Measurements from ENCODE around the gene LIMCH1.

LIMCH1 gene

DNA sequence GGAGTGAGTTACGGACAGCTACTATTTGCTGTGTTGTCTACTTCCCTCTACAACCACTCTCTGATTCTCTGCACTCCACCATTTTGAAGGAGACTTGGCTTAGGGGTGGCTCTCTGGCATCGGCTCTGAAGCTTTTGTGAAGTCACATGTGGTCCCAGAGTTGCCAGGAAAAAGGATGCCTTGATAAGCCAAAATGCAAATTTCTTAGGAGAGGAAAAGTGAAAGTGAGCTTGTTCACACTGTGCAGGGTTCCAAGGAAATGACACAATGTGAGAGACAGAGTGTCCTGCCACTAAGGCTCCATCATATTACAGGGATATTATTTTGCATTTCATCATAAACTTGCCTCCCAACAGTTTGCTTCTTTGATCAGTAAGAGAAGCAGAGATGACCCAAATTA, 203.4 kb downstream of the LIMCH1 start:
- no peak for DNase-seq

DNA sequence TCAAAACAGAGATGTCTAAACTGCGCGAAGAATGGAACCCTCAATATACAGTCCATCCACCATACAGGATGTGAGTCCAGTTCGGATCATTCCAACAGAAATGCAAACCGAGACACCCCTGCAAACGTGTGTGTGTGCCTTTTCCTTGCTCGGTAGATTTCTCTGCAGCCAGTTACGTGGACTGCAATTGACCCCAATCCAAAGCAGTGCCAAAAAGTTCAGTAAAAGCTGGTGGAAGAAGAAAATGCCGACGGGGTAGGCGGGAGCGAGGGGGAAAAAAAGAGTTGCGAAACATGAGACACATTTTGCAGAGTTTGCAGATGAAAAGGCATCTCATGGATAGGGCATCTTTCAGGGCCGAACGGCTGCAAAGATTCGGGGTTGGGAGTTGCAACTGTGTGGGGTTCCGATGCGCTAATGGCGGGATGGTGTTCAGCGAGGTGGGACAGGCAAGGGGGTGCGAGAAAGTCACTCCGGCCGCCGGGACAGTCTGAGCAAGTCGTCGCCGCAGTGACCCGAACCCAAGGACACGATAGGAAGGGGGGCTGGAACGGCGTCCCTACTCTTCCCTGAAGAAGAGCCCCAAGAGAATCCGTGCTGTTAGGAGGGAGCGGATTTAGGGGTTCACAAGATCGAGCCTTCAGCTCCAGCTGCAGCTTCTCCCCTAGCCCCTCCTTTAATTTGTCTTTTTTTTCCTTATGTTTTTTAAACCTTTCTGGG, 206.8 kb downstream of the LIMCH1 start:
- peak; percentile 62 for DNase-seq

DNA sequence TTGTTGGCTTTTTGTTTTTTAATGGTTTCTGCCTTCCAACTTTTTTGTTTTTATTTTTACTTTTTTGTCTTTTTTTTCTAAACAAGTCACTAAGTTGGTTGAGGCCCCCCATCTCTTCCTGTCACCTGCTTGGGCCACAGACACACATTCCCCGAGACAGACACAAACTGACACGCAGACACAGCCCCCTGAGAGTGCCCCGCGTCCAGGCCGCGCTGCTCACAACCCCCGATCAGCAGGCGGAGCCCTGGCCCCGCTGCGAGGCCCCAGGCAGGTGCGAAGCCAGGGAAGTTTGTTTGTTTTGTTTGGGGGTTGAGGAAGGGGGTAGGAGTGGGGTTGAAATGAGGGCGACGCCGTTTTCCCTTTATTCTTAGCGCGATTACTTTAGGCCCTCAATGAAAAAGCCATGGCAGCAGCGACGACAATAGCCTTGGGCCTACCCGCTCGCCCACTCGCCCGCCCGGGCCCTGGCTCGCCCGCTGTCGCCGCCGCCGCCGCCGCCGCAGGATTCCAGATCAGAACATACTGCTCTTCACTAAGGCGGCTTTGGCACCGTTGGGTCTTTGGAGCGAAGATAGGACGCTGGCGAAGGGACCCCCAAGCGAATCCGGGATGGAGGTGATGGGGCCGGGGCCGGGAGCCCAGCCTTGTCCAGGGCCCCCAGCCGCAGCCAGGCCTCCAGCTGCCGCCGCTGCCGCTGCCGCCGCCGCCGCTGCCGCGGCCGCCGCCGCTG, 207.5 kb downstream of the LIMCH1 start:
- DNase-seq = peak; percentile 44

DNA sequence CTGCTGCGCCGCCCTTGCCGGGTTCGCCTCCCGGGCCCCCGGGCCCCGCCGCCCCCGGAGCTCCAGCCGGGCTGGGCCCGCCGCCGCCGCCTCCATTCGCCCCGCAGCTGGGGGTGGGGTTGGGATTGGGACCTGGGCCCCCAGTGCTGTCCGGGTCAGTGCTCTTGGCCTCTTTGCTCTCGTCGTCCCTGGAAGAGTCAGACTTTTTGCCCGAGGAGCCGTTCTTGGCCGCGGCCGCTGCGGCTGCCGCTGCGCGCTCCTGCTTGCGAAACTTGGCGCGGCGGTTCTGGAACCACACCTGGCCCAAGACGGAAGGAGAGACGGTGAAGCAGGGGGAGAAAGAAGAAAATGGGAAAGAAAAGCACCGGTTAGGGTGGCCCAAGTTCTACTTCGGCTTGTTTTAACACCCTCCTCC, 208.1 kb downstream of the LIMCH1 start:
- no peak for DNase-seq

GRCh38 chr4:41746440-41747229, 208.7 kb downstream of the LIMCH1 start:
- peak; percentile 55 for DNase-seq

DNA sequence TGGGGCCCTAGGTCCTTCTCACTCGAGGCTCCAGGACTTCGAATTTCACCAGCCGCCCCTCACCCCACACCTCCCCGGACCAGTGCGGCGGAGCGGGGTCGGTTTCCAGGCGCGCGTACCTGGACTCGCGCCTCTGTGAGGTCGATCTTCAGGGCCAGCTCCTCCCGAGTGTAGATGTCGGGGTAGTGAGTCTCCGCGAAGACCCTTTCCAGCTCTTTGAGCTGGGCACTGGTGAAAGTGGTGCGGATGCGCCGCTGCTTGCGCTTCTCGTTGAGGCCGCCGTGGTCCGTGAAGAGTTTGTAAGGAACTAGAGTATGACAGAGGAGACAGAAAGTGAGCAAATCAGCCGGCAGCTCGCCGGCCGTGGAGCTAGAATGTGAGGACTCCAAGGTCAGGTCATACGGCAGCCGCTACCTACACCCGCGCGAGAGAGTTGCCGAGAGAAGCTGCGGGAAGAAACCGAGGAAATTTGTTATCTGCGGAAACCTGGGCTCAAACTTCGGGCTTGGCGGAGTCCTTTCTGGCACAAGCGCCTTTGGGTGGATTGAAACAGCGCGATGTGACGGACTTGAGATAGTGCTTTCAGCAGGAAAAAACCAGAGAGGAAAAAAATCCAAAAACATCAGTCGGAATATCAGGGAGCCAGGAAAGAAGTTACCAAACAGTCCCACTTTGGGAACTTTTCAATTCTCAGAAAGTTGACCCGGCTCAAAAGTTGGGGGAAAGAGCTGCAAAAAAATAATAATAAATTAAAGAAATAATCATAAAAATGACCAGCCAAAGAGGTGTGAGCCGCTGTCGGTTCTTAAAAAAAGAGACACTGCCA, 209.5 kb downstream of the LIMCH1 start:
- peak; percentile 74 for DNase-seq

DNA sequence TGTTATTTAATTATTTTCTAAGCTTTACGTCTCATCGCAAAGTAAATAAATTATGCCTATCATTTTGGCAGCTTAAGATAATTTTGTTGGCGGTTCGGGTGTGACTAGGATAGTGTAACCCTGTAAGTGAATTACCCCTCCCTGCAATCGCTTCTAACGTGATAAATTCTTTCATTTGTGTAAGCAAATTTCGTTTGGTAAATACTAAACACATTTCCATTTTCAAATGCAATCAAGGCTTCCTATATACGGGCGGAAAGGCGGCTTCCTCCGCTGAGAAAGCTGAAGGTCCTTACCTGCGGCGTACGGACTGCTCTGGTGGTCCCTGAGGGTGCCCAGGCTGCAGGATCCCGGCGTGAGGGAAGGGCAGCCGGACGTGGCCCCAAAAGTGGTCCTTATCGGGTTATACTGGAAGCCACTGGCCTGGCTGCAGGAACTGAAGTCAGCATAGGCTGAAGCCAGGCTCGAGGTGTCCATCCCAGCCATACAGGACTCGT, 210.2 kb downstream of the LIMCH1 start:
- DNase-seq = peak; percentile 73

GRCh38 chr4:41748571-41749475, 210.9 kb downstream of the LIMCH1 start, which contains the start of gene PHOX2B:
Gene PHOX2B, minus strand, starts transcription at chr4:41748725. Its CDS starts 115 bp downstream, at chr4:41748610.
- DNase-seq = peak; percentile 80

DNA sequence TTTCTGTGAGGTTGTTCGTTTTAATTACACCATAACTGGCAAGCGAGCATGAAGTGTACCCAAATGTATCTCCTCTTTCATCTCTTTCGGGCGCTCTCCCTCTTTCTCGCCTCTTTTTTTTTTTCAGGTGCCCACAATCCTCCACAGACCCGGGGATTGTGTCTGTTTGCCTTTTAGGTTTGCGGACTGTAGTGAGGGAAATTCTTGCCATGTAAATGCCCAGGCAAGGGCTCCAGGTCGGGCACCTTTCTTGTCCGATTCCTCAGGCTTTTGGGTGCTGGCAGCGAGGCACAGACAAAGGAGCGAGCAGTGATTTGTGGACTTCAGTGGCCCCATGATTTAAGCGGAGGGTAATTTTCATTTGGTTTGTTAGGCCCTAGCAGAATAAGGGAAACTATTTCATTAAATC, 211.7 kb downstream of the LIMCH1 start:
- peak; percentile 81 for DNase-seq

All from eye (tissue), 1 donor.